ENCODE data around the gene PDE1A. TPM values are rescaled to one million over a fixed set of nuclear protein-coding genes. Genes with fewer than 3 reads are reported as not detected.

The PDE1A gene
- total RNA-seq, 4 donors from 2014 or later, result 0.75 to 8.1 (median 3.8) TPM

- WGBS, 2 donors (ENCODE audit: low coverage in 1 of 2), result 47 to 59% methylated on average over 2 to 3 of the region's 3 CpGs
- H3K27me3 ChIP-seq, result no peaks in the 10 kb centered on the region
- no peaks in the 10 kb centered on the region for H3K9me3 ChIP-seq
- no peaks in the 10 kb centered on the region for H3K4me1 ChIP-seq
- H3K27ac ChIP-seq, result no peak overlapping the region
- intact Hi-C loops (cut with DNase I; ENCODE audit: low total_unique reads) (no loop called here), in situ Hi-C loops (cut with MboI; ENCODE audit: low pct_ligation_motif_present in 1 of 4, low pct_unique_long_range_greater_than_20kb in 1 of 4, low sequenced_read_pairs in 3 of 4) (no loop called here)
- DNase-seq, result peak; percentile 19
- TF ChIP-seq CTCF (IDR thresholded peaks at IDR 0.05), result no peak
- no peak for TF ChIP-seq POLR2A (IDR thresholded peaks at IDR 0.05)
- TF ChIP-seq EP300 (IDR thresholded peaks at IDR 0.05; ENCODE audit: low read depth), result no peak
- no peak for TF ChIP-seq POLR2AphosphoS5 (IDR thresholded peaks at IDR 0.05)
- H3K4me3 ChIP-seq, result no peak overlapping the region
- H3K36me3 ChIP-seq, result no peaks in the 10 kb centered on the region
These were observed 263.0 kb downstream of the PDE1A start for GRCh38 chr2:182163878-182164277.

- H3K4me1 ChIP-seq, result no peaks in the 10 kb centered on the region
- in situ Hi-C loops (cut with MboI; ENCODE audit: low pct_ligation_motif_present in 1 of 4, low pct_unique_long_range_greater_than_20kb in 1 of 4, low sequenced_read_pairs in 3 of 4), result no loop called here
- no peak overlapping the region for H3K27ac ChIP-seq
- no peak overlapping the region for H3K4me3 ChIP-seq
- WGBS, 2 donors (ENCODE audit: low coverage in 1 of 2), result 43 to 63% methylated on average over 1 to 2 of the region's 2 CpGs
- intact Hi-C loops (cut with DNase I; ENCODE audit: low total_unique reads), result no loop called here
- no peak for DNase-seq
- no peaks in the 10 kb centered on the region for H3K9me3 ChIP-seq
- no peaks in the 10 kb centered on the region for H3K27me3 ChIP-seq
- no peaks in the 10 kb centered on the region for H3K36me3 ChIP-seq
- TF ChIP-seq CTCF (IDR thresholded peaks at IDR 0.05) (no peak), EP300 (IDR thresholded peaks at IDR 0.05; ENCODE audit: low read depth) (no peak), POLR2AphosphoS5 (IDR thresholded peaks at IDR 0.05) (no peak), POLR2A (IDR thresholded peaks at IDR 0.05) (no peak)
These were observed 278.5 kb downstream of the PDE1A start for GRCh38 chr2:182148344-182148743.

GRCh38 chr2:182144776-182145165 is 282.1 kb downstream of the PDE1A start:
- no peaks in the 10 kb centered on the region for H3K9me3 ChIP-seq
- intact Hi-C loops (cut with DNase I; ENCODE audit: low total_unique reads), result no loop called here
- WGBS, 2 donors (ENCODE audit: low coverage in 1 of 2), result 43 to 65% methylated on average over 1 of the region's 1 CpG
- no peak for DNase-seq
- H3K4me3 ChIP-seq, result no peak overlapping the region
- TF ChIP-seq CTCF (IDR thresholded peaks at IDR 0.05), result no peak
- in situ Hi-C loops (cut with MboI; ENCODE audit: low pct_ligation_motif_present in 1 of 4, low pct_unique_long_range_greater_than_20kb in 1 of 4, low sequenced_read_pairs in 3 of 4), result no loop called here
- no peak overlapping the region for H3K27ac ChIP-seq
- no peaks in the 10 kb centered on the region for H3K36me3 ChIP-seq
- no peaks in the 10 kb centered on the region for H3K27me3 ChIP-seq
- no peaks in the 10 kb centered on the region for H3K4me1 ChIP-seq

- Histone ChIP-seq H3K4me1 (no peaks in the 10 kb centered on the region), H3K9me3 (no peaks in the 10 kb centered on the region), H3K27me3 (no peaks in the 10 kb centered on the region), H3K36me3 (no peaks in the 10 kb centered on the region), H3K4me3 (no peak overlapping the region), H3K27ac (no peak overlapping the region)
- intact Hi-C loops (cut with DNase I; ENCODE audit: low total_unique reads) (no loop called here), in situ Hi-C loops (cut with MboI; ENCODE audit: low pct_ligation_motif_present in 1 of 4, low pct_unique_long_range_greater_than_20kb in 1 of 4, low sequenced_read_pairs in 3 of 4) (no loop called here)
- DNase-seq, result no peak
- WGBS, 2 donors (ENCODE audit: low coverage in 1 of 2), result 80 to 81% methylated on average over 7 of the region's 7 CpGs
- TF ChIP-seq POLR2A (IDR thresholded peaks at IDR 0.05), result no peak
- TF ChIP-seq POLR2AphosphoS5 (IDR thresholded peaks at IDR 0.05), result no peak
- TF ChIP-seq EP300 (IDR thresholded peaks at IDR 0.05; ENCODE audit: low read depth), result no peak
- no peak for TF ChIP-seq CTCF (IDR thresholded peaks at IDR 0.05)
These were observed 282.6 kb downstream of the PDE1A start for GRCh38 chr2:182144041-182144775.
